WTC11 (cell line): ENCODE data around the gene MAGI3. TPM values are rescaled to one million over a fixed set of nuclear protein-coding genes. Genes with fewer than 3 reads are reported as not detected.

Source experiments
- ATAC-seq: fragments of 200-7000 bp; cut with Tn5 transposase; 2 replicates; pipeline ENCODE4 v1.10.0; 2021; ENCODE audit warnings: mild to moderate bottlenecking, moderate library complexity
- CTCF ChIA-PET: fragments of 300-600 bp; sonication (Branson Sonifier 250); formaldehyde crosslinking; loops from one replicate; lab custom pipeline; 2021; ENCODE audit warnings: antibody characterized with exemption; lab: Charles Lee
- POLR2A ChIA-PET: fragments of 350-600 bp; sonication (Branson Sonifier 250); formaldehyde crosslinking; loops from one replicate; lab custom pipeline; 2021; ENCODE audit warnings: antibody characterized with exemption; lab: Charles Lee
- DNase-seq: peaks from one replicate; pipeline ENCODE4 v3.0.0; 2021; ENCODE audit warnings: low spot score
- H3K27ac Mint-ChIP-seq: 2 replicates; pipeline ENCODE4 v1.8.0; 2021; ENCODE audit warnings: mixed read lengths
- H3K27me3 Mint-ChIP-seq: 2 replicates; pipeline ENCODE4 v1.8.0; 2021; ENCODE audit warnings: low read depth, mild to moderate bottlenecking, moderate library complexity, mixed read lengths
- H3K36me3 Mint-ChIP-seq: 2 replicates; pipeline ENCODE4 v1.8.0; 2021; ENCODE audit warnings: mixed read lengths
- H3K4me1 Mint-ChIP-seq: 2 replicates; pipeline ENCODE4 v1.8.0; 2022; ENCODE audit warnings: mixed read lengths
- H3K4me3 Mint-ChIP-seq: 2 replicates; pipeline ENCODE4 v1.8.0; 2021; ENCODE audit warnings: mild to moderate bottlenecking, moderate library complexity, mixed read lengths
- H3K9me3 Mint-ChIP-seq: 2 replicates; pipeline ENCODE4 v1.8.0; 2021; ENCODE audit warnings: mixed read lengths
- ATF1 ChIP-seq: sonication (generic); formaldehyde crosslinking; IDR thresholded peaks from 2 replicates; pipeline ENCODE4 v1.8.1; 2023; ENCODE audit warnings: mild to moderate bottlenecking, moderate library complexity, missing genetic modification reagents
- ELF4 ChIP-seq: sonication (generic); formaldehyde crosslinking; IDR thresholded peaks from 2 replicates; pipeline ENCODE4 v1.8.1; 2022; ENCODE audit warnings: low read depth, mild to moderate bottlenecking, moderate library complexity, missing genetic modification reagents
- IRF2 ChIP-seq: sonication (generic); formaldehyde crosslinking; IDR thresholded peaks from 2 replicates; pipeline ENCODE4 v1.8.0; 2022; ENCODE audit warnings: low read depth, missing genetic modification reagents, borderline replicate concordance
- JAZF1 ChIP-seq: fragments of 250-450 bp; sonication (Bioruptor Pico); IDR thresholded peaks from 2 replicates; pipeline ENCODE4 v1.9.0; 2021; ENCODE audit warnings: moderate library complexity, mild to moderate bottlenecking, inconsistent platforms
- JUN ChIP-seq: sonication (generic); formaldehyde crosslinking; IDR thresholded peaks from 2 replicates; pipeline ENCODE4 v1.8.0; 2023; ENCODE audit warnings: mild to moderate bottlenecking, missing genetic modification reagents
- MYBL2 ChIP-seq: sonication (generic); formaldehyde crosslinking; IDR thresholded peaks from 2 replicates; pipeline ENCODE4 v1.8.1; 2023; ENCODE audit warnings: mild to moderate bottlenecking, moderate library complexity, missing genetic modification reagents
- NFYB ChIP-seq: sonication (generic); formaldehyde crosslinking; conservative IDR thresholded peaks from 2 replicates; pipeline ENCODE4 v1.8.0; 2022; ENCODE audit warnings: low read depth, missing genetic modification reagents
- NR2C2 ChIP-seq: sonication (generic); formaldehyde crosslinking; IDR thresholded peaks from 2 replicates; pipeline ENCODE4 v1.8.0; 2022; ENCODE audit warnings: mild to moderate bottlenecking, missing genetic modification reagents
- TEAD1 ChIP-seq: sonication (generic); formaldehyde crosslinking; IDR thresholded peaks from 2 replicates; pipeline ENCODE4 v1.8.0; 2022; ENCODE audit warnings: mild to moderate bottlenecking, missing genetic modification reagents
- ZBTB21 ChIP-seq: sonication (generic); formaldehyde crosslinking; IDR thresholded peaks from 2 replicates; pipeline ENCODE4 v1.8.1; 2023; ENCODE audit warnings: mild to moderate bottlenecking, missing genetic modification reagents, borderline replicate concordance
- ZNF396 ChIP-seq: fragments of 250-450 bp; sonication (Bioruptor Pico); IDR thresholded peaks from 2 replicates; pipeline ENCODE4 v1.8.0; 2021; ENCODE audit warnings: mild to moderate bottlenecking, moderate library complexity, borderline replicate concordance
- total RNA-seq: library from RNA; stranded (reverse); gene quantifications from 3 replicates; pipeline ENCODE4 v1.2.3, GENCODE V29; 2021
- TF ChIP-seq, protein P1 (sequence below): fragments of 250-450 bp; sonication (Bioruptor Pico); IDR thresholded peaks from 2 replicates; pipeline ENCODE4 v2.1.2; 2022; ENCODE audit warnings: mild to moderate bottlenecking, moderate library complexity
- TF ChIP-seq, protein P2 (sequence below): fragments of 250-450 bp; sonication (Bioruptor Pico); IDR thresholded peaks from 2 replicates; pipeline ENCODE4 v1.9.0; 2021; ENCODE audit warnings: mild to moderate bottlenecking, borderline replicate concordance
- TF ChIP-seq, protein P3 (sequence below): sonication (generic); formaldehyde crosslinking; IDR thresholded peaks from 2 replicates; pipeline ENCODE4 v1.8.1; 2022; ENCODE audit warnings: low read depth, mild to moderate bottlenecking, moderate library complexity, missing genetic modification reagents, borderline replicate concordance
- TF ChIP-seq, protein P4 (sequence below): sonication (generic); formaldehyde crosslinking; IDR thresholded peaks from 2 replicates; pipeline ENCODE4 v1.8.1; 2023; ENCODE audit warnings: mild to moderate bottlenecking, missing genetic modification reagents, moderate library complexity
- TF ChIP-seq, protein P5 (sequence below): fragments of 250-450 bp; sonication (Bioruptor Pico); IDR thresholded peaks from 2 replicates; pipeline ENCODE4 v1.9.0; 2021; ENCODE audit warnings: moderate library complexity, mild to moderate bottlenecking, inconsistent platforms, borderline replicate concordance
- TF ChIP-seq, protein P6 (sequence below): sonication (generic); formaldehyde crosslinking; IDR thresholded peaks from 2 replicates; pipeline ENCODE4 v1.8.1; 2022; ENCODE audit warnings: mild to moderate bottlenecking, missing genetic modification reagents, moderate library complexity, borderline replicate concordance
- TF ChIP-seq, protein P7 (sequence below): sonication (generic); formaldehyde crosslinking; IDR thresholded peaks from 2 replicates; pipeline ENCODE4 v1.8.0; 2023; ENCODE audit warnings: missing genetic modification reagents, mild to moderate bottlenecking, borderline replicate concordance

MAGI3 gene
- total RNA-seq, 1 experiment from 2014 or later: 9.7 TPM

DNA sequence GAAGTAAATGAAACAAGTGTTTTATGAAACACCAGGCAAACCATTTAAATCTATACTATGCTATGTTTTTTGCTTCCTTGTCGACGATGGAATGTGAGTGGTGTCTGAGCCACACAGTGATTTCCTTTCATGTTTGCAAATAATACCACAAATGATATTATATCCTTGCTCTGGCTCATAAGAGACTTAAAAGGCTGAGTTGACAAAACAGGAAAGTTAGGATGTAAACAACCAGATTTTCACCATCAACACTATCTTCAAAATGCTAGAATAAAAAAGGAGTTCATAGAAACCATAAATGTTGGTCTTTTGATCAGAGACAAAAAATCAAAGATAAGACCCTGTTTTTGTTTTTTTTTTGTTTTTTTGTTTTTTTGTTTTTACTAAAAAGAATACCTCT lies 17.8 kb upstream of the MAGI3 start:
- Mint-ChIP-seq H3K4me3 (no peak overlapping the region), H3K9me3 (no peaks in the 10 kb centered on the region), H3K4me1 (peaks cover 6% of the 10 kb centered on the region), H3K36me3 (no peaks in the 10 kb centered on the region), H3K27ac (no peak overlapping the region), H3K27me3 (no peaks in the 10 kb centered on the region)
- DNase-seq (no peak), ATAC-seq (no peak)
- TF ChIP-seq, protein P1, sequence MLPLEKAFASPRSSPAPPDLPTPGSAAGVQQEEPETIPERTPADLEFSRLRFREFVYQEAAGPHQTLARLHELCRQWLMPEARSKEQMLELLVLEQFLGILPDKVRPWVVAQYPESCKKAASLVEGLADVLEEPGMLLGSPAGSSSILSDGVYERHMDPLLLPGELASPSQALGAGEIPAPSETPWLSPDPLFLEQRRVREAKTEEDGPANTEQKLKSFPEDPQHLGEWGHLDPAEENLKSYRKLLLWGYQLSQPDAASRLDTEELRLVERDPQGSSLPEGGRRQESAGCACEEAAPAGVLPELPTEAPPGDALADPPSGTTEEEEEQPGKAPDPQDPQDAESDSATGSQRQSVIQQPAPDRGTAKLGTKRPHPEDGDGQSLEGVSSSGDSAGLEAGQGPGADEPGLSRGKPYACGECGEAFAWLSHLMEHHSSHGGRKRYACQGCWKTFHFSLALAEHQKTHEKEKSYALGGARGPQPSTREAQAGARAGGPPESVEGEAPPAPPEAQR (CRISPR knock-in tag): no peak
- no peak for TF ChIP-seq MYBL2 (CRISPR knock-in tag)
- no peak for TF ChIP-seq TEAD1
- TF ChIP-seq, protein P2, sequence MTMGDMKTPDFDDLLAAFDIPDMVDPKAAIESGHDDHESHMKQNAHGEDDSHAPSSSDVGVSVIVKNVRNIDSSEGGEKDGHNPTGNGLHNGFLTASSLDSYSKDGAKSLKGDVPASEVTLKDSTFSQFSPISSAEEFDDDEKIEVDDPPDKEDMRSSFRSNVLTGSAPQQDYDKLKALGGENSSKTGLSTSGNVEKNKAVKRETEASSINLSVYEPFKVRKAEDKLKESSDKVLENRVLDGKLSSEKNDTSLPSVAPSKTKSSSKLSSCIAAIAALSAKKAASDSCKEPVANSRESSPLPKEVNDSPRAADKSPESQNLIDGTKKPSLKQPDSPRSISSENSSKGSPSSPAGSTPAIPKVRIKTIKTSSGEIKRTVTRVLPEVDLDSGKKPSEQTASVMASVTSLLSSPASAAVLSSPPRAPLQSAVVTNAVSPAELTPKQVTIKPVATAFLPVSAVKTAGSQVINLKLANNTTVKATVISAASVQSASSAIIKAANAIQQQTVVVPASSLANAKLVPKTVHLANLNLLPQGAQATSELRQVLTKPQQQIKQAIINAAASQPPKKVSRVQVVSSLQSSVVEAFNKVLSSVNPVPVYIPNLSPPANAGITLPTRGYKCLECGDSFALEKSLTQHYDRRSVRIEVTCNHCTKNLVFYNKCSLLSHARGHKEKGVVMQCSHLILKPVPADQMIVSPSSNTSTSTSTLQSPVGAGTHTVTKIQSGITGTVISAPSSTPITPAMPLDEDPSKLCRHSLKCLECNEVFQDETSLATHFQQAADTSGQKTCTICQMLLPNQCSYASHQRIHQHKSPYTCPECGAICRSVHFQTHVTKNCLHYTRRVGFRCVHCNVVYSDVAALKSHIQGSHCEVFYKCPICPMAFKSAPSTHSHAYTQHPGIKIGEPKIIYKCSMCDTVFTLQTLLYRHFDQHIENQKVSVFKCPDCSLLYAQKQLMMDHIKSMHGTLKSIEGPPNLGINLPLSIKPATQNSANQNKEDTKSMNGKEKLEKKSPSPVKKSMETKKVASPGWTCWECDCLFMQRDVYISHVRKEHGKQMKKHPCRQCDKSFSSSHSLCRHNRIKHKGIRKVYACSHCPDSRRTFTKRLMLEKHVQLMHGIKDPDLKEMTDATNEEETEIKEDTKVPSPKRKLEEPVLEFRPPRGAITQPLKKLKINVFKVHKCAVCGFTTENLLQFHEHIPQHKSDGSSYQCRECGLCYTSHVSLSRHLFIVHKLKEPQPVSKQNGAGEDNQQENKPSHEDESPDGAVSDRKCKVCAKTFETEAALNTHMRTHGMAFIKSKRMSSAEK (CRISPR knock-in tag): no peak
- TF ChIP-seq JAZF1 (CRISPR knock-in tag): no peak
- TF ChIP-seq ZBTB21 (CRISPR knock-in tag): no peak
- no peak for TF ChIP-seq NFYB (CRISPR knock-in tag)
- TF ChIP-seq, protein P3, sequence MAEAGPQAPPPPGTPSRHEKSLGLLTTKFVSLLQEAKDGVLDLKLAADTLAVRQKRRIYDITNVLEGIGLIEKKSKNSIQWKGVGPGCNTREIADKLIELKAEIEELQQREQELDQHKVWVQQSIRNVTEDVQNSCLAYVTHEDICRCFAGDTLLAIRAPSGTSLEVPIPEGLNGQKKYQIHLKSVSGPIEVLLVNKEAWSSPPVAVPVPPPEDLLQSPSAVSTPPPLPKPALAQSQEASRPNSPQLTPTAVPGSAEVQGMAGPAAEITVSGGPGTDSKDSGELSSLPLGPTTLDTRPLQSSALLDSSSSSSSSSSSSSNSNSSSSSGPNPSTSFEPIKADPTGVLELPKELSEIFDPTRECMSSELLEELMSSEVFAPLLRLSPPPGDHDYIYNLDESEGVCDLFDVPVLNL (CRISPR knock-in tag): no peak
- TF ChIP-seq JUN (CRISPR knock-in tag): no peak
- TF ChIP-seq, protein P4, sequence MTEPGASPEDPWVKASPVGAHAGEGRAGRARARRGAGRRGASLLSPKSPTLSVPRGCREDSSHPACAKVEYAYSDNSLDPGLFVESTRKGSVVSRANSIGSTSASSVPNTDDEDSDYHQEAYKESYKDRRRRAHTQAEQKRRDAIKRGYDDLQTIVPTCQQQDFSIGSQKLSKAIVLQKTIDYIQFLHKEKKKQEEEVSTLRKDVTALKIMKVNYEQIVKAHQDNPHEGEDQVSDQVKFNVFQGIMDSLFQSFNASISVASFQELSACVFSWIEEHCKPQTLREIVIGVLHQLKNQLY (CRISPR knock-in tag): no peak
- TF ChIP-seq IRF2 (CRISPR knock-in tag): no peak
- TF ChIP-seq ELF4 (CRISPR knock-in tag): no peak
- TF ChIP-seq, protein P5, sequence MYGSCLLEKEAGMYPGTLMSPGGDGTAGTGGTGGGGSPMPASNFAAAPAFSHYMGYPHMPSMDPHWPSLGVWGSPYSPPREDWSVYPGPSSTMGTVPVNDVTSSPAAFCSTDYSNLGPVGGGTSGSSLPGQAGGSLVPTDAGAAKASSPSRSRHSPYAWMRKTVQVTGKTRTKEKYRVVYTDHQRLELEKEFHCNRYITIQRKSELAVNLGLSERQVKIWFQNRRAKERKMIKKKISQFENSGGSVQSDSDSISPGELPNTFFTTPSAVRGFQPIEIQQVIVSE (CRISPR knock-in tag): no peak
- no peak for TF ChIP-seq ZNF396
- ChIA-PET CTCF (no interaction called here), POLR2A (no interaction called here)

DNA sequence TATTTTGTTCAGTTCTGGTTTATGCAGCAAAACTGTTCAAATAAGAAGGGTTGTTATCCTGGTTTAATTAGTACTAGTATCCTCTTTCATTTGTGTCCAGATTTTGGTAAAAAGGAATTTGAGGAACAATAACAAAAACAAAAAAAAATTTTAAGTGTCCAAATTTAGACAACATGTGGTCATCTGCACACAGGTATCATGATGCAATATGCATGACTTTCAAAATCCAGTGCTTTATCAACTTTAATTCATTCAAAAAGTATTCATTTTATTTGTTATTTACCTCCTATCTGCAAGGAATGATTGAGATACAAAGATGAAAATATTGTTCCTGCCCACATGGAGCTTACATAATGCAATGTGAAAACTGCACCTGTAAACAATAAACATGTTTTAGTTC lies 16.7 kb upstream of the MAGI3 start:
- no peaks in the 10 kb centered on the region for H3K36me3 Mint-ChIP-seq
- peaks cover 6% of the 10 kb centered on the region for H3K4me1 Mint-ChIP-seq
- H3K27ac Mint-ChIP-seq: no peak overlapping the region
- H3K27me3 Mint-ChIP-seq: no peaks in the 10 kb centered on the region
- H3K9me3 Mint-ChIP-seq: no peaks in the 10 kb centered on the region
- no peak overlapping the region for H3K4me3 Mint-ChIP-seq
- TF ChIP-seq NR2C2 (no peak), ATF1 (CRISPR knock-in tag) (no peak)
- TF ChIP-seq, protein P6, sequence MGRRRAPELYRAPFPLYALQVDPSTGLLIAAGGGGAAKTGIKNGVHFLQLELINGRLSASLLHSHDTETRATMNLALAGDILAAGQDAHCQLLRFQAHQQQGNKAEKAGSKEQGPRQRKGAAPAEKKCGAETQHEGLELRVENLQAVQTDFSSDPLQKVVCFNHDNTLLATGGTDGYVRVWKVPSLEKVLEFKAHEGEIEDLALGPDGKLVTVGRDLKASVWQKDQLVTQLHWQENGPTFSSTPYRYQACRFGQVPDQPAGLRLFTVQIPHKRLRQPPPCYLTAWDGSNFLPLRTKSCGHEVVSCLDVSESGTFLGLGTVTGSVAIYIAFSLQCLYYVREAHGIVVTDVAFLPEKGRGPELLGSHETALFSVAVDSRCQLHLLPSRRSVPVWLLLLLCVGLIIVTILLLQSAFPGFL (CRISPR knock-in tag): no peak
- TF ChIP-seq, protein P7, sequence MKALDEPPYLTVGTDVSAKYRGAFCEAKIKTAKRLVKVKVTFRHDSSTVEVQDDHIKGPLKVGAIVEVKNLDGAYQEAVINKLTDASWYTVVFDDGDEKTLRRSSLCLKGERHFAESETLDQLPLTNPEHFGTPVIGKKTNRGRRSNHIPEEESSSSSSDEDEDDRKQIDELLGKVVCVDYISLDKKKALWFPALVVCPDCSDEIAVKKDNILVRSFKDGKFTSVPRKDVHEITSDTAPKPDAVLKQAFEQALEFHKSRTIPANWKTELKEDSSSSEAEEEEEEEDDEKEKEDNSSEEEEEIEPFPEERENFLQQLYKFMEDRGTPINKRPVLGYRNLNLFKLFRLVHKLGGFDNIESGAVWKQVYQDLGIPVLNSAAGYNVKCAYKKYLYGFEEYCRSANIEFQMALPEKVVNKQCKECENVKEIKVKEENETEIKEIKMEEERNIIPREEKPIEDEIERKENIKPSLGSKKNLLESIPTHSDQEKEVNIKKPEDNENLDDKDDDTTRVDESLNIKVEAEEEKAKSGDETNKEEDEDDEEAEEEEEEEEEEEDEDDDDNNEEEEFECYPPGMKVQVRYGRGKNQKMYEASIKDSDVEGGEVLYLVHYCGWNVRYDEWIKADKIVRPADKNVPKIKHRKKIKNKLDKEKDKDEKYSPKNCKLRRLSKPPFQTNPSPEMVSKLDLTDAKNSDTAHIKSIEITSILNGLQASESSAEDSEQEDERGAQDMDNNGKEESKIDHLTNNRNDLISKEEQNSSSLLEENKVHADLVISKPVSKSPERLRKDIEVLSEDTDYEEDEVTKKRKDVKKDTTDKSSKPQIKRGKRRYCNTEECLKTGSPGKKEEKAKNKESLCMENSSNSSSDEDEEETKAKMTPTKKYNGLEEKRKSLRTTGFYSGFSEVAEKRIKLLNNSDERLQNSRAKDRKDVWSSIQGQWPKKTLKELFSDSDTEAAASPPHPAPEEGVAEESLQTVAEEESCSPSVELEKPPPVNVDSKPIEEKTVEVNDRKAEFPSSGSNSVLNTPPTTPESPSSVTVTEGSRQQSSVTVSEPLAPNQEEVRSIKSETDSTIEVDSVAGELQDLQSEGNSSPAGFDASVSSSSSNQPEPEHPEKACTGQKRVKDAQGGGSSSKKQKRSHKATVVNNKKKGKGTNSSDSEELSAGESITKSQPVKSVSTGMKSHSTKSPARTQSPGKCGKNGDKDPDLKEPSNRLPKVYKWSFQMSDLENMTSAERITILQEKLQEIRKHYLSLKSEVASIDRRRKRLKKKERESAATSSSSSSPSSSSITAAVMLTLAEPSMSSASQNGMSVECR: no peak
- CTCF ChIA-PET: no interaction called here
- POLR2A ChIA-PET: no interaction called here
- DNase-seq (no peak), ATAC-seq (no peak)
